ENCODE measurements around the gene MYO5B.

GRCh38 chr18:49936821-49937220 is 258.1 kb downstream of the MYO5B start:
- TF ChIP-seq CTCF (IDR thresholded peaks at IDR 0.05; ENCODE audit: borderline replicate concordance, extremely low read depth, low read length, poor library complexity, severe bottlenecking) (no peak), EZH2 (IDR thresholded peaks at IDR 0.05; ENCODE audit: borderline replicate concordance, low read depth, low read length, severe bottlenecking) (no peak)

Measured in DND-41 (cell line).